Hepatocyte (in vitro differentiated cells): ENCODE measurements around the gene KDM4E. TPM values are rescaled to one million over a fixed set of nuclear protein-coding genes. Genes with fewer than 3 reads are reported as not detected.

ENCODE experiments used
- DNase-seq: peaks from one replicate; pipeline ENCODE4 v3.0.0-alpha.2; 2016; ENCODE audit warnings: low spot score
- H2AFZ ChIP-seq: fragments of 200-600 bp; sonication (generic); 2 replicates; pipeline ENCODE4 v1.6.0; 2016; ENCODE audit warnings: antibody characterized with exemption, mild to moderate bottlenecking
- H3K27ac ChIP-seq: fragments of 200-600 bp; sonication (generic); 2 replicates; pipeline ENCODE4 v1.5.1; 2016; ENCODE audit warnings: mild to moderate bottlenecking
- H3K27me3 ChIP-seq: fragments of 200-600 bp; sonication (generic); 2 replicates; pipeline ENCODE4 v1.6.1; 2016
- H3K36me3 ChIP-seq: fragments of 200-600 bp; sonication (generic); replicated peaks from 2 replicates; pipeline ENCODE4 v1.5.1; 2016; ENCODE audit warnings: low read depth; ENCODE audit not compliant: insufficient read depth
- H3K4me1 ChIP-seq: fragments of 200-600 bp; sonication (generic); 2 replicates; pipeline ENCODE4 v1.5.1; 2016; ENCODE audit warnings: mild to moderate bottlenecking, moderate library complexity; ENCODE audit not compliant: insufficient read depth
- H3K4me2 ChIP-seq: fragments of 200-600 bp; sonication (generic); 2 replicates; pipeline ENCODE4 v1.6.0; 2016
- H3K4me3 ChIP-seq: fragments of 200-600 bp; sonication (generic); 2 replicates; pipeline ENCODE4 v1.5.1; 2016; ENCODE audit warnings: mild to moderate bottlenecking
- H3K79me2 ChIP-seq: fragments of 200-600 bp; sonication (generic); 2 replicates; pipeline ENCODE4 v1.6.0; 2017; ENCODE audit warnings: mild to moderate bottlenecking
- H3K9me2 ChIP-seq: fragments of 200-600 bp; sonication (generic); replicated peaks from 2 replicates; pipeline ENCODE4 v1.6.0; 2017; ENCODE audit warnings: mild to moderate bottlenecking; ENCODE audit not compliant: insufficient read depth
- H3K9me3 ChIP-seq: fragments of 200-600 bp; sonication (generic); 2 replicates; pipeline ENCODE4 v1.5.1; 2016; ENCODE audit warnings: low read depth, mild to moderate bottlenecking
- H4K20me1 ChIP-seq: fragments of 200-600 bp; sonication (generic); 2 replicates; pipeline ENCODE4 v1.6.0; 2016; ENCODE audit warnings: mild to moderate bottlenecking; ENCODE audit not compliant: insufficient read depth, poor library complexity, severe bottlenecking
- CTCF ChIP-seq: fragments of 200-600 bp; sonication (generic); IDR thresholded peaks from 2 replicates; pipeline ENCODE4 v1.5.1; 2016; ENCODE audit warnings: antibody characterized with exemption, mild to moderate bottlenecking; ENCODE audit not compliant: poor library complexity
- EZH2 ChIP-seq: fragments of 200-600 bp; sonication (generic); IDR thresholded peaks from 2 replicates; pipeline ENCODE4 v1.6.1; 2016; ENCODE audit warnings: antibody characterized with exemption, mild to moderate bottlenecking, borderline replicate concordance
- EZH2phosphoT487 ChIP-seq: fragments of 200-600 bp; sonication (generic); IDR thresholded peaks from one replicate; pipeline ENCODE4 v1.6.1; 2018; ENCODE audit warnings: antibody characterized with exemption, mild to moderate bottlenecking, low read depth, moderate library complexity; ENCODE audit not compliant: unreplicated experiment, severe bottlenecking
- WGBS: methylation state at CpG from one replicate; pipeline ENCODE4 v1.1.6; 2016; ENCODE audit warnings: low lambda C conversion rate; ENCODE audit errors: missing lambda C conversion rate; 5-methylcytosine and 5-hydroxymethylcytosine counted together
- polyA plus RNA-seq: library from polyadenylated mRNA; unstranded; fragments of >200 nt; fragmentation: Nextera tagmentation; extraction: Ambion mirVana; gene quantifications from 2 replicates; pipeline ENCODE4 v1.2.1, GENCODE V29; 2016
- total RNA-seq: library from RNA; depleted of rRNA; stranded (reverse); fragments of >200 nt; gene quantifications from 2 replicates; pipeline ENCODE4 v1.2.3, GENCODE V29; 2014

KDM4E gene
- total RNA-seq = not detected in 2 replicates
- not detected in 2 replicates for polyA plus RNA-seq

GRCh38 chr11:95024958-95025357 lies at the start of gene KDM4E:
KDM4E (plus strand) TSS chr11:95025258; CDS start chr11:95025558, 300 bp downstream.
- H3K9me2 ChIP-seq = no peaks in the 10 kb centered on the region
- no peaks in the 10 kb centered on the region for H3K79me2 ChIP-seq
- no peak within 1 kb of the TSS for H3K4me3 ChIP-seq
- 100% methylated on average over 1 of the region's 1 CpG for WGBS
- DNase-seq = no peak
- no peak within 1 kb of the TSS for H2AFZ ChIP-seq
- H3K4me2 ChIP-seq = no peak within 1 kb of the TSS
- H3K4me1 ChIP-seq = no peaks in the 10 kb centered on the region
- TF ChIP-seq CTCF (no peak), EZH2 (no peak), EZH2phosphoT487 (no peak)
- no peak within 1 kb of the TSS for H3K27ac ChIP-seq
- H3K36me3 ChIP-seq = no peaks in the 10 kb centered on the region
- H3K27me3 ChIP-seq = no peaks in the 10 kb centered on the region
- no peaks in the 10 kb centered on the region for H3K9me3 ChIP-seq
- H4K20me1 ChIP-seq = no peaks in the 10 kb centered on the region

DNA sequence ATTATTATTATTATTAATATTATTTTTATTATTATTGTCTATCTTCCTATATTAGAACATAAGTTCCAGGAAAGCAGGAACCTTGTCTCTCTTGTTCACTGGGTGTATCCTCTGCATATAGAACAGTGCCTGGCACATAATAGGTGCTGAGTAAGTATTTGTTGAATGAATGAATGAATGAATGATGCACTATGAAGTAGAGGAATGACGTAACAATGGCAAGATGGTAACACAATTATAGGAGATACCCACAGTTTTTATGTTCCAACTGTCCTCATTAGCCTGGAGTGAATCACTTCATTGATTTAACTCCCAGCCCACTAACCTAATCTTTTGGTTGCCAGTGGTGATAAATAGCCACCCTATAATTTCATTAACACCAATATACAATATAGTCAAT lies 49.5 kb upstream of the KDM4E start:
- no peak for TF ChIP-seq EZH2
- TF ChIP-seq EZH2phosphoT487 = no peak
- no peak for TF ChIP-seq CTCF
- H3K9me3 ChIP-seq = no peaks in the 10 kb centered on the region

DNA sequence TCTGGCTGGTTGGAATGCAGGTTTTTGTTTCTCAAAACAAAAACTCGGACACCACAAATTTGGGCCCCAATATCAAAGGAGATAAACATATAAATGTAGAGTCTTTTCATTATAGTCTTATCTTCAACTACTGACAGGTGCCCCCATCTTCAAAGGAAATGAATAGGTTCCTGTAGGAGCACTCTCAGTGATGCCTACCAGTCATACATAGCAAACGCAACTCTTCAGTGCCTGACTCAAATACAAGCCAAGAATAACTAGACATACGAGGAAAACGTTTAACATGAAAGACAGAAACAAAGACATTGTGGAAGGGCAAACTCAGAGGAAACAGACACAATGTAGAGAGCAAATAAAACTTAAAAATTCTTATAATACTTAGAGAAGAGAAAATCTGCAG lies 37.7 kb upstream of the KDM4E start:
- 78% methylated on average over 4 of the region's 4 CpGs for WGBS
- Histone ChIP-seq H3K4me3 (no peak overlapping the region), H3K9me2 (no peaks in the 10 kb centered on the region), H3K4me1 (no peaks in the 10 kb centered on the region), H3K9me3 (no peaks in the 10 kb centered on the region), H3K4me2 (no peak overlapping the region), H3K27ac (no peak overlapping the region), H3K27me3 (peaks cover 13% of the 10 kb centered on the region), H2AFZ (no peak overlapping the region), H3K36me3 (no peaks in the 10 kb centered on the region), H3K79me2 (no peaks in the 10 kb centered on the region), H4K20me1 (no peaks in the 10 kb centered on the region)
- no peak for TF ChIP-seq EZH2
- no peak for TF ChIP-seq EZH2phosphoT487
- no peak for TF ChIP-seq CTCF
- DNase-seq = no peak

More for the DNA sequence above, 49.5 kb upstream of the KDM4E start:
- H3K9me2 ChIP-seq = no peaks in the 10 kb centered on the region
- H3K36me3 ChIP-seq = no peaks in the 10 kb centered on the region
- peaks cover 20% of the 10 kb centered on the region for H3K79me2 ChIP-seq
- H3K4me1 ChIP-seq = peaks cover 12% of the 10 kb centered on the region
- DNase-seq = no peak
- H4K20me1 ChIP-seq = no peaks in the 10 kb centered on the region
- H3K4me2 ChIP-seq = no peak overlapping the region
- H3K27ac ChIP-seq = no peak overlapping the region
- H3K27me3 ChIP-seq = no peaks in the 10 kb centered on the region
- no peak overlapping the region for H3K4me3 ChIP-seq
- WGBS = 97% methylated on average over 1 of the region's 1 CpG
- H2AFZ ChIP-seq = no peak overlapping the region

DNA sequence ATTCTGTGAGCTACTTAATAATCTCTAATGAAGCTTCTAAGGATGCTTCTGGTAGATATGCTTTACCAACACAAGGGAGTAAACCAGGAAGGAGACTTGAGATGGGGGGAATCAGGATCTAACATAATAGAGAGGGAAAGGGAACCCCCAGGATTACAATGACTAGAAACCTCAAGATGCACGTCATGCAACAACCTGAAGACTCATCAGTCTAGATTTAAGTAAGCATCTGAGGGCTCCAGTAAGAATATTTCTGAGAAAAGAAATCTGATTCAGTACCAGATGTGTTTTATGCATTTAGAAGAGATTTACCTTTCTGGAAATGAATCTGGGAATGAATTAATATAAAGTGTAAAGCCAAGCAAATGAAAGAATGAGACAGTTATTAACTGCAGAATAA lies 36.3 kb upstream of the KDM4E start:
- H3K9me2 ChIP-seq = no peaks in the 10 kb centered on the region
- WGBS = 72% methylated on average over 1 of the region's 1 CpG
- TF ChIP-seq EZH2phosphoT487 (no peak), CTCF (no peak), EZH2 (no peak)

More for the DNA sequence above, 36.3 kb upstream of the KDM4E start:
- no peak overlapping the region for H3K27ac ChIP-seq
- H3K9me3 ChIP-seq = no peaks in the 10 kb centered on the region
- no peak overlapping the region for H2AFZ ChIP-seq
- H3K36me3 ChIP-seq = no peaks in the 10 kb centered on the region
- no peaks in the 10 kb centered on the region for H3K79me2 ChIP-seq
- peaks cover 13% of the 10 kb centered on the region for H3K27me3 ChIP-seq
- H3K4me2 ChIP-seq = no peak overlapping the region
- no peaks in the 10 kb centered on the region for H4K20me1 ChIP-seq
- H3K4me3 ChIP-seq = no peak overlapping the region
- no peak for DNase-seq
- no peaks in the 10 kb centered on the region for H3K4me1 ChIP-seq
